Activated CD8-positive, alpha-beta memory T cell treated with anti-CD3 and anti-CD28 coated beads for 24 hours (primary cell): Measurements from ENCODE around the gene QPRT.
"Not testable (repeated sequence)": the region's sequence is repeated elsewhere in the genome, so short reads cannot be mapped to it uniquely, and the experiment has no call there.

Source experiments
- DNase-seq: peaks from one replicate; pipeline ENCODE4 v3.0.0-alpha.2; 2020

Gene QPRT

GRCh38 chr16:29678691-29679267, at the start of gene QPRT:
TSS of gene QPRT (plus strand) at chr16:29679180. CDS start at chr16:29679198, 18 bp downstream.
- no peak for DNase-seq

GRCh38 chr16:29629318-29629717, 49.7 kb upstream of the QPRT start:
- DNase-seq, result not testable (repeated sequence)

GRCh38 chr16:29631658-29632057, 47.3 kb upstream of the QPRT start:
- not testable (repeated sequence) for DNase-seq

GRCh38 chr16:29635902-29636301, 43.1 kb upstream of the QPRT start:
- DNase-seq, result not testable (repeated sequence)

- DNase-seq, result not testable (repeated sequence)
Observed at GRCh38 chr16:29636368-29636767, 42.6 kb upstream of the QPRT start.

- DNase-seq, result not testable (repeated sequence)
Observed at GRCh38 chr16:29638751-29639150, 40.2 kb upstream of the QPRT start.

- DNase-seq, result no peak
Observed at GRCh38 chr16:29641561-29641960, 37.4 kb upstream of the QPRT start.

GRCh38 chr16:29643596-29643995, 35.4 kb upstream of the QPRT start:
- no peak for DNase-seq

- no peak for DNase-seq
Observed at GRCh38 chr16:29644338-29644857, 34.6 kb upstream of the QPRT start.

- DNase-seq, result no peak
Observed at GRCh38 chr16:29644973-29645693, 33.8 kb upstream of the QPRT start.

GRCh38 chr16:29645694-29646187, 33.2 kb upstream of the QPRT start:
- DNase-seq, result no peak

- no peak for DNase-seq
Observed at GRCh38 chr16:29646947-29647346, 32.0 kb upstream of the QPRT start.

- DNase-seq, result no peak
Observed at GRCh38 chr16:29649588-29650494, 29.1 kb upstream of the QPRT start.

- no peak for DNase-seq
Observed at GRCh38 chr16:29650771-29651170, 28.2 kb upstream of the QPRT start.

GRCh38 chr16:29651774-29652349, 27.1 kb upstream of the QPRT start:
- DNase-seq, result no peak

- DNase-seq, result no peak
Observed at GRCh38 chr16:29653471-29653870, 25.5 kb upstream of the QPRT start.

- DNase-seq, result not testable (repeated sequence)
Observed at GRCh38 chr16:29653890-29654289, 25.1 kb upstream of the QPRT start.

- no peak for DNase-seq
Observed at GRCh38 chr16:29656688-29657523, 22.1 kb upstream of the QPRT start.

GRCh38 chr16:29658705-29659104, 20.3 kb upstream of the QPRT start:
- no peak for DNase-seq

GRCh38 chr16:29662000-29662728, 16.8 kb upstream of the QPRT start:
- DNase-seq, result no peak

- no peak for DNase-seq
Observed at GRCh38 chr16:29662729-29663015, 16.3 kb upstream of the QPRT start.
